Measurements from ENCODE around the gene FAM217A. TPM values are rescaled to one million over a fixed set of nuclear protein-coding genes. Genes with fewer than 3 reads are reported as not detected.

FAM217A gene
- polyA plus RNA-seq, 1 donor (not counting 4 experiments of a cell fraction or from before 2014, with no cell fraction given), result not detected

DNA sequence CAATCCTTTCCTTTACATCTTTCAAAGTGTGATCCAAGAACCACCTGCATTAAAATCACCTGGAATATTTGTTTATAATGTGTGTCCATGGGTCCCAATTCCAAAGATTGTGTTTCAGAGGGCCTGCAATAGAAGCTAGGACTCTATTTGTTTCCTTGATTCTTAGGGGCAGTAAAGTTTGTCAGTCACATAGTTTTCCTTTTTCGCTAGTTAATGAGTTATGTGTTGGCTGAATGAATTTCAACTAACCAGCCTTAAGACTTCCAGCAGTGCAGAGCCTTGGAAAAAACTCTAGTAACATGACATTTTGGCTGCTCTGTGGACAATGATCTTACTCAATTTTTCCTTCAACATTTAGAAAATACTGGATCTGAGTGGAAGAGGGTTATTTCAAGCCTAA, 11.3 kb downstream of the FAM217A start:
- Histone ChIP-seq H3K27me3 (ENCODE audit: control insufficient read depth, extremely low read depth, insufficient read depth, low read length) (no peaks in the 10 kb centered on the region), H3K4me3 (ENCODE audit: control insufficient read depth in 2 of 3, extremely low read depth in 1 of 3, insufficient read depth in 2 of 3, low read depth in 1 of 3, low read length in 3 of 3) (no peak overlapping the region), H3K27ac (ENCODE audit: control insufficient read depth, insufficient read depth, low read length) (no peak overlapping the region), H3K4me1 (ENCODE audit: control insufficient read depth, extremely low read depth, insufficient read depth, low read length) (peaks cover 6% of the 10 kb centered on the region), H3K79me2 (ENCODE audit: control insufficient read depth, insufficient read depth, low read length) (no peaks in the 10 kb centered on the region), H2AFZ (ENCODE audit: control insufficient read depth, low read length) (no peak overlapping the region), H3K9me1 (ENCODE audit: control insufficient read depth, extremely low read depth, insufficient read depth, low read length) (no peaks in the 10 kb centered on the region), H4K20me1 (ENCODE audit: control insufficient read depth, extremely low read depth, insufficient read depth, low read length) (no peaks in the 10 kb centered on the region), H3K9ac (ENCODE audit: control insufficient read depth, extremely low read depth, insufficient read depth, low read length) (no peak overlapping the region), H3K4me2 (ENCODE audit: control insufficient read depth, extremely low read depth, insufficient read depth, low read depth, low read length) (no peak overlapping the region), H3K36me3 (ENCODE audit: control insufficient read depth in 2 of 2, extremely low read depth in 1 of 2, insufficient read depth in 2 of 2, low read length in 2 of 2) (peaks cover 4 to 10% of the 10 kb centered on the region in 2 experiments), H3K9me3 (ENCODE audit: control insufficient read depth, low read depth, low read length) (no peaks in the 10 kb centered on the region)
- TF ChIP-seq, protein P1, sequence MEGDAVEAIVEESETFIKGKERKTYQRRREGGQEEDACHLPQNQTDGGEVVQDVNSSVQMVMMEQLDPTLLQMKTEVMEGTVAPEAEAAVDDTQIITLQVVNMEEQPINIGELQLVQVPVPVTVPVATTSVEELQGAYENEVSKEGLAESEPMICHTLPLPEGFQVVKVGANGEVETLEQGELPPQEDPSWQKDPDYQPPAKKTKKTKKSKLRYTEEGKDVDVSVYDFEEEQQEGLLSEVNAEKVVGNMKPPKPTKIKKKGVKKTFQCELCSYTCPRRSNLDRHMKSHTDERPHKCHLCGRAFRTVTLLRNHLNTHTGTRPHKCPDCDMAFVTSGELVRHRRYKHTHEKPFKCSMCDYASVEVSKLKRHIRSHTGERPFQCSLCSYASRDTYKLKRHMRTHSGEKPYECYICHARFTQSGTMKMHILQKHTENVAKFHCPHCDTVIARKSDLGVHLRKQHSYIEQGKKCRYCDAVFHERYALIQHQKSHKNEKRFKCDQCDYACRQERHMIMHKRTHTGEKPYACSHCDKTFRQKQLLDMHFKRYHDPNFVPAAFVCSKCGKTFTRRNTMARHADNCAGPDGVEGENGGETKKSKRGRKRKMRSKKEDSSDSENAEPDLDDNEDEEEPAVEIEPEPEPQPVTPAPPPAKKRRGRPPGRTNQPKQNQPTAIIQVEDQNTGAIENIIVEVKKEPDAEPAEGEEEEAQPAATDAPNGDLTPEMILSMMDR (optimal IDR thresholded peaks at IDR 0.05 in 1 of 3, IDR thresholded peaks at IDR 0.05 in 1 of 3, conservative IDR thresholded peaks at IDR 0.05 in 1 of 3; ENCODE audit: extremely low read depth in 1 of 3, insufficient read depth in 2 of 3, low read length in 3 of 3), result no peak
- no peak for TF ChIP-seq EZH2 (IDR thresholded peaks at IDR 0.05; ENCODE audit: low read length)
- FAIRE-seq (no peak), DNase-seq (ENCODE audit: low read depth, low spot score) (no peak)
- dilution Hi-C loops (cut with MboI; ENCODE audit: extremely low pct_ligation_motif_present, low sequenced_read_pairs), result no loop called here

DNA sequence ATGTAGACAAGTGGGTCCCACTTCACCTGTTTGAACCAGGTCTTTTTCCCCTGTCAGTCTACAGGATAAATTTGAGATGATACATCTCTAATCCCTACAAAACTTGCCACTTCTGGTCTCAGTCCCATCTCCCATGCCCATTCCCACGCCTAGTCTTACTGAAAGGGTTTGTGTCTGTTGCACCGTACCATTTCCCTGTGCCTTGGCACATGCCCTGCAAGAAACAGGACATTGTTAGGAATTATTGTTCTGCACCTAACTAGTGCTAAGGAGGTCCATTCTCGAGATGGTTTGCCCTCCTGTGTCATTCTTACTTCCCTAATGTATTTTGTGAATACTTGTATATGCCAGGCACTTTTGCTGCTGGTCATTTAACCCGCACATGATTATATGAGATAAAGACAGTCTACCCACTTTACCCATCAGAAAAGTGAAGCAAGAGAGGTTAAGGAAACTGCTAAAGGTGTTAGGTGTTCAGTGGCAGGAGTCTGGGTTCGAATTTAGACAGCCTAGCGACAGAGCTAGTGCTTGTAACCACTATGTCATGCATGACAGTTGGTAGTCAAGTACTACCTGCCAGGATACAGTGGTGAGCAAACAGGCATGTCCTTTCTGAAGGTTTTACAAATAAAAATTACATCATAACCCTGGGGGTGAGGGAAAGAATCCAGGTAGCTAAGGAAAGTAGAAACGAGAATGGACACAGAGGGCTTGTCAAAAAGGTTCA, 12.7 kb downstream of the FAM217A start:
- Histone ChIP-seq H2AFZ (ENCODE audit: control insufficient read depth, low read length) (no peak overlapping the region), H3K4me3 (ENCODE audit: control insufficient read depth in 2 of 3, extremely low read depth in 1 of 3, insufficient read depth in 2 of 3, low read depth in 1 of 3, low read length in 3 of 3) (no peak overlapping the region), H4K20me1 (ENCODE audit: control insufficient read depth, extremely low read depth, insufficient read depth, low read length) (no peaks in the 10 kb centered on the region), H3K79me2 (ENCODE audit: control insufficient read depth, insufficient read depth, low read length) (no peaks in the 10 kb centered on the region), H3K4me1 (ENCODE audit: control insufficient read depth, extremely low read depth, insufficient read depth, low read length) (peaks cover 6% of the 10 kb centered on the region), H3K27ac (ENCODE audit: control insufficient read depth, insufficient read depth, low read length) (no peak overlapping the region), H3K9ac (ENCODE audit: control insufficient read depth, extremely low read depth, insufficient read depth, low read length) (no peak overlapping the region), H3K27me3 (ENCODE audit: control insufficient read depth, extremely low read depth, insufficient read depth, low read length) (no peaks in the 10 kb centered on the region), H3K36me3 (ENCODE audit: control insufficient read depth in 2 of 2, extremely low read depth in 1 of 2, insufficient read depth in 2 of 2, low read length in 2 of 2) (peaks cover 9 to 16% of the 10 kb centered on the region in 2 experiments), H3K9me3 (ENCODE audit: control insufficient read depth, low read depth, low read length) (no peaks in the 10 kb centered on the region), H3K9me1 (ENCODE audit: control insufficient read depth, extremely low read depth, insufficient read depth, low read length) (no peaks in the 10 kb centered on the region), H3K4me2 (ENCODE audit: control insufficient read depth, extremely low read depth, insufficient read depth, low read depth, low read length) (no peak overlapping the region)
- TF ChIP-seq EZH2 (IDR thresholded peaks at IDR 0.05; ENCODE audit: low read length), result no peak
- TF ChIP-seq, protein P1 (optimal IDR thresholded peaks at IDR 0.05 in 1 of 3, IDR thresholded peaks at IDR 0.05 in 1 of 3, conservative IDR thresholded peaks at IDR 0.05 in 1 of 3; ENCODE audit: extremely low read depth in 1 of 3, insufficient read depth in 2 of 3, low read length in 3 of 3), result no peak
- FAIRE-seq (peak; percentile 49), DNase-seq (ENCODE audit: low read depth, low spot score) (no peak)
- dilution Hi-C loops (cut with MboI; ENCODE audit: extremely low pct_ligation_motif_present, low sequenced_read_pairs), result no loop called here

Measured in keratinocyte (primary cell).